Tibial nerve (tissue), 4 donors: ENCODE data around the gene SPR. TPM values are rescaled to one million over a fixed set of nuclear protein-coding genes. Genes with fewer than 3 reads are reported as not detected.

Experiments
- DNase-seq, 2 donors: peaks; one replicate each; pipeline ENCODE4 v3.0.0-alpha.2; 2019; ENCODE audit warnings: low spot score in 2 of 2
- H3K27ac ChIP-seq, 4 donors: fragments of 200-600 bp; sonication (generic) in 3 of 4; one replicate each; pipeline ENCODE4 v1.5.1; 2017 to 2019; ENCODE audit warnings: mild to moderate bottlenecking in 1 of 4
- H3K27me3 ChIP-seq, 2 donors: fragments of 200-600 bp; sonication (generic) in 1 of 2; one replicate each; pipeline versions ENCODE4 v1.5.1 to v1.6.0; 2017 to 2019
- H3K36me3 ChIP-seq, 3 donors: fragments of 200-600 bp; sonication (generic); one replicate each; pipeline ENCODE4 v1.5.1; 2018 to 2019
- H3K4me1 ChIP-seq, 4 donors: fragments of 200-600 bp; sonication (generic) in 3 of 4; one replicate each; pipeline ENCODE4 v1.5.1; 2017 to 2019
- H3K4me3 ChIP-seq, 4 donors: fragments of 200-600 bp; sonication (generic) in 3 of 4; one replicate each; pipeline ENCODE4 v1.5.1; 2017 to 2019; ENCODE audit warnings: mild to moderate bottlenecking in 1 of 4, moderate library complexity in 1 of 4
- H3K9me3 ChIP-seq, 4 donors: fragments of 200-600 bp; sonication (generic) in 3 of 4; one replicate each; pipeline ENCODE4 v1.5.1; 2017 to 2019
- EP300 ChIP-seq, 2 donors: sonication (generic); formaldehyde crosslinking; IDR thresholded peaks; one replicate each; pipeline ENCODE4 v1.6.1; 2017; ENCODE audit warnings: antibody characterized with exemption in 2 of 2, mild to moderate bottlenecking in 1 of 2
- POLR2A ChIP-seq, 2 donors: fragments of 450-650 bp; IDR thresholded peaks; one replicate each; pipeline ENCODE4 v1.6.1; 2017; ENCODE audit warnings: antibody characterized with exemption in 2 of 2, mild to moderate bottlenecking in 2 of 2, moderate library complexity in 2 of 2
- WGBS, 2 donors: methylation state at CpG; one replicate each; pipeline ENCODE4 v1.1.5; 2018; 5-methylcytosine and 5-hydroxymethylcytosine counted together
- total RNA-seq, 4 donors: library from RNA; depleted of rRNA; stranded (reverse); fragments of >200 nt; gene quantifications; one replicate each; pipeline ENCODE4 v1.1.0, GENCODE V29; 2016
- TF ChIP-seq, protein P1 (sequence below), 5 experiments: fragments of 200-600 bp in 3 of 5; fragments of 450-650 bp in 2 of 5; sonication (generic) in 3 of 5; IDR thresholded peaks; one replicate each; pipeline ENCODE4 v1.5.1; 2016 to 2019; ENCODE audit warnings: antibody characterized with exemption in 5 of 5, mild to moderate bottlenecking in 3 of 5, moderate library complexity in 2 of 5

Gene SPR
- total RNA-seq, 4 donors from 2014 or later: 22.0 to 33.3 (median 27.1) TPM

DNA sequence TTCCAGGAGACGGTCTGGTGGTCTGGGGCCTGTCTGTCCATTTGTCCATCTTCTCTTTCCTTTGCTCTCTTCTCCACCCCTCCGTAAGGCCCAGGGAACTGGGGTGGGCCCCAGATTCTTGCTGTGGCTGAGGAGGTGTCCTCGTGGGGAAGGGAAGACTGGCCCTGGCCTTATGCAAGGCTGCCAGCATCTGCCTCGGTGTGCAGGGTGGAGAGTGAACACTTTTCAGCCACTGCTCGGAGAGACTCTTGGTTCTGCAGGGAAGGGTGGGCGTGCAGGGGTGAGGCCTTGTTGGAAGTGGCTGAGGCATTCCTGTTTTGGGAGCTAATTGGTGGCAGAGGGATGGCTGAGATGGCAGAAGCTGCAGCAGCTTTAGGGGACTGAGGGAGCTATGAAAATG, 53.2 kb downstream of the SPR start:
- Histone ChIP-seq H3K27me3 (no peaks in the 10 kb centered on the region), H3K4me3 (no peak overlapping the region), H3K36me3 (peaks cover 0 to 40% (median 0%) of the 10 kb centered on the region in 3 donors), H3K9me3 (no peaks in the 10 kb centered on the region), H3K27ac (no peak overlapping the region), H3K4me1 (no peaks in the 10 kb centered on the region)
- 61 to 76% methylated on average over 4 to 6 of the region's 6 CpGs for WGBS, 2 donors
- no peak for DNase-seq
- TF ChIP-seq, protein P1, sequence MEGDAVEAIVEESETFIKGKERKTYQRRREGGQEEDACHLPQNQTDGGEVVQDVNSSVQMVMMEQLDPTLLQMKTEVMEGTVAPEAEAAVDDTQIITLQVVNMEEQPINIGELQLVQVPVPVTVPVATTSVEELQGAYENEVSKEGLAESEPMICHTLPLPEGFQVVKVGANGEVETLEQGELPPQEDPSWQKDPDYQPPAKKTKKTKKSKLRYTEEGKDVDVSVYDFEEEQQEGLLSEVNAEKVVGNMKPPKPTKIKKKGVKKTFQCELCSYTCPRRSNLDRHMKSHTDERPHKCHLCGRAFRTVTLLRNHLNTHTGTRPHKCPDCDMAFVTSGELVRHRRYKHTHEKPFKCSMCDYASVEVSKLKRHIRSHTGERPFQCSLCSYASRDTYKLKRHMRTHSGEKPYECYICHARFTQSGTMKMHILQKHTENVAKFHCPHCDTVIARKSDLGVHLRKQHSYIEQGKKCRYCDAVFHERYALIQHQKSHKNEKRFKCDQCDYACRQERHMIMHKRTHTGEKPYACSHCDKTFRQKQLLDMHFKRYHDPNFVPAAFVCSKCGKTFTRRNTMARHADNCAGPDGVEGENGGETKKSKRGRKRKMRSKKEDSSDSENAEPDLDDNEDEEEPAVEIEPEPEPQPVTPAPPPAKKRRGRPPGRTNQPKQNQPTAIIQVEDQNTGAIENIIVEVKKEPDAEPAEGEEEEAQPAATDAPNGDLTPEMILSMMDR (IDR thresholded peaks at IDR 0.05): no peak
- TF ChIP-seq EP300 (IDR thresholded peaks at IDR 0.05) (no peak), POLR2A (IDR thresholded peaks at IDR 0.05) (no peak)

DNA sequence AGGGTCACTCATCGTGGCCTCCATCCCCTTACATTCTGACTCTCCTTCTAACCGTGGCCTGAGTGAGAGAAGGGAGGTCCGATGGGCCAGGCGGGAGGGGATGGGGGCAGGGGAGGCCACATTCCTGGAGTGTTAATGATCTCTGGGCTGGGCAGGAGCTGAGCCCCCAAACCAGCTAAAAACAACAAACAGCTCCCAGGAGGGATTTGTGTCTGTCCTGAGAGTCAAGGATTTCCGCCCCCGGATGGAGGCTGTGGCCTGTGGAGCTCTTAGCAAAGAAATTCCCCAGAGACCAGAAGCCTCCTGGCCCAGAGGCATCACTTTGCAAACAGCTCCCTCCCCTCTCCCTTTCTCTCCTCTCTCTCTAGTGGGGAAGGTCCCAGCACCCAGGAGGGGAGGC, 53.6 kb downstream of the SPR start:
- Histone ChIP-seq H3K4me1 (no peaks in the 10 kb centered on the region), H3K27me3 (no peaks in the 10 kb centered on the region), H3K27ac (no peak overlapping the region), H3K36me3 (peaks cover 0 to 44% (median 0%) of the 10 kb centered on the region in 3 donors), H3K4me3 (no peak overlapping the region), H3K9me3 (no peaks in the 10 kb centered on the region)
- TF ChIP-seq POLR2A (IDR thresholded peaks at IDR 0.05) (no peak), EP300 (IDR thresholded peaks at IDR 0.05) (no peak)
- TF ChIP-seq, protein P1 (IDR thresholded peaks at IDR 0.05): no peak
- WGBS, 2 donors: 46 to 60% methylated on average over 5 to 6 of the region's 6 CpGs
- DNase-seq: no peak

Other genes starting within 250 kb of the SPR start
- 10 to 100 TPM; 22.1 to 41.1 (median 30.3) TPM for gene EXOC6B, start 61.4 kb upstream of the SPR start, total RNA-seq
- not detected for gene EMX1, start 30.1 kb downstream of the SPR start, total RNA-seq
- gene SFXN5, start 184.3 kb downstream of the SPR start, total RNA-seq: 10 to 100 TPM; 13.8 to 58.1 (median 21.7) TPM
- 10 to 100 TPM; 35.7 to 40.4 (median 39.4) TPM for gene RAB11FIP5, start 225.5 kb downstream of the SPR start, total RNA-seq